HCT116 (cell line): Measurements from ENCODE around the gene PRDM8. TPM values are rescaled to one million over a fixed set of nuclear protein-coding genes. Genes with fewer than 3 reads are reported as not detected.

Source experiments
- ATAC-seq: fragments of 200-7000 bp; cut with Tn5 transposase; 2 replicates; pipeline ENCODE4 v1.9.1; 2020; ENCODE audit warnings: mild to moderate bottlenecking, moderate library complexity
- BruUV-seq: library from RNA; stranded (reverse); fragments of 400-500 nt; replicated peaks from 2 replicates; lab custom pipeline; 2021; lab: Mats Ljungman, UMichigan
- CTCF ChIA-PET: fragments of 300-600 bp; sonication (Branson Sonifier 250); formaldehyde crosslinking; loops from one replicate; lab custom pipeline; 2021; ENCODE audit warnings: antibody characterized with exemption; lab: Charles Lee
- POLR2A ChIA-PET: fragments of 300-600, 350-600 bp; sonication (Branson Sonifier 250); formaldehyde crosslinking; loops from one replicate; lab custom pipeline; 2021; ENCODE audit warnings: antibody characterized with exemption; lab: Charles Lee
- RAD21 ChIA-PET, 2 experiments: fragments of 300-600 bp; sonication (Branson Sonifier 250); formaldehyde crosslinking; loops; one replicate each; lab custom pipeline; 2023; ENCODE audit warnings: low total read pairs in 2 of 2; ENCODE audit not compliant: uncharacterized antibody in 2 of 2, unreplicated experiment in 2 of 2, low non-redundant PET in 1 of 2; lab: Charles Lee
- DNase-seq: peaks from one replicate; pipeline ENCODE4 v3.0.0-alpha.2; 2010; ENCODE audit warnings: low read depth, low spot score
- H2AFZ ChIP-seq: fragments of 200-600 bp; shearing (Covaris generic), sonication (generic); 2 replicates; pipeline ENCODE4 v1.6.1; 2017; ENCODE audit warnings: low read depth, mixed run types, mixed read lengths, antibody characterized with exemption, low read length; ENCODE audit not compliant: poor library complexity, severe bottlenecking
- H3K27ac ChIP-seq: 2 replicates; pipeline ENCODE4 v1.5.1; 2012; ENCODE audit warnings: low read depth, low read length
- H3K27me3 ChIP-seq: fragments of 200-600 bp; sonication (generic); 2 replicates; pipeline ENCODE4 v1.6.1; 2016; ENCODE audit warnings: mixed run types, low read length, mixed read lengths; ENCODE audit not compliant: insufficient read depth
- H3K36me3 ChIP-seq, 2 experiments: fragments of 200-500 bp in 1 of 2; fragments of 200-600 bp in 1 of 2; sonication (Bioruptor generic) in 1 of 2; sonication (generic) in 1 of 2; 2 replicates each; pipeline versions ENCODE4 v1.5.1 to v1.6.1; 2014 to 2016; ENCODE audit warnings: low read length in 2 of 2, inconsistent platforms in 1 of 2, mixed read lengths in 1 of 2, mixed run types in 1 of 2; ENCODE audit not compliant: insufficient read depth in 2 of 2, control insufficient read depth in 1 of 2
- H3K4me1 ChIP-seq, 2 experiments: fragments of 200-600 bp in 1 of 2; sonication (generic) in 1 of 2; 2 replicates each; pipeline versions ENCODE4 v1.5.1 to v1.6.1; 2012 to 2017; ENCODE audit warnings: low read length in 2 of 2, inconsistent platforms in 1 of 2, mild to moderate bottlenecking in 1 of 2, mixed read lengths in 1 of 2, mixed run types in 1 of 2, moderate library complexity in 1 of 2; ENCODE audit not compliant: insufficient read depth in 2 of 2, control insufficient read depth in 1 of 2
- H3K4me2 ChIP-seq: fragments of 200-600 bp; sonication (generic); 2 replicates; pipeline ENCODE4 v1.6.1; 2017; ENCODE audit warnings: mixed run types, low read length, mixed read lengths
- H3K4me3 ChIP-seq, 2 experiments: fragments of 200-600 bp in 1 of 2; sonication (generic) in 1 of 2; replicated peaks in 1 of 2; 2 replicates each; pipeline ENCODE4 v1.5.1; 2011 to 2016; ENCODE audit warnings: low read length in 2 of 2, control low read depth in 1 of 2, low read depth in 1 of 2, mild to moderate bottlenecking in 1 of 2, mixed read lengths in 1 of 2, mixed run types in 1 of 2
- H3K79me2 ChIP-seq: fragments of 200-600 bp; sonication (generic); 2 replicates; pipeline ENCODE4 v1.6.1; 2017; ENCODE audit warnings: mild to moderate bottlenecking, mixed run types, low read length, moderate library complexity, mixed read lengths; ENCODE audit not compliant: insufficient read depth
- H3K9ac ChIP-seq: fragments of 200-600 bp; sonication (generic); 2 replicates; pipeline ENCODE4 v1.6.1; 2016; ENCODE audit warnings: low read length, mixed read lengths
- H3K9me2 ChIP-seq: fragments of 200-600 bp; sonication (generic), shearing (Covaris generic); 2 replicates; pipeline ENCODE4 v1.6.1; 2017; ENCODE audit warnings: mixed run types, mild to moderate bottlenecking, moderate library complexity; ENCODE audit not compliant: insufficient read depth
- H3K9me3 ChIP-seq, 2 experiments: fragments of 200-500 bp in 1 of 2; fragments of 200-600 bp in 1 of 2; sonication (Bioruptor generic) in 1 of 2; sonication (generic) in 1 of 2; 2 replicates each; pipeline ENCODE4 v1.6.1; 2014 to 2017; ENCODE audit warnings: low read length in 2 of 2, mixed read lengths in 2 of 2, inconsistent platforms in 1 of 2, low read depth in 1 of 2, mild to moderate bottlenecking in 1 of 2, mixed run types in 1 of 2, moderate library complexity in 1 of 2; ENCODE audit not compliant: control insufficient read depth in 1 of 2, insufficient read depth in 1 of 2
- H4K20me1 ChIP-seq: fragments of 200-600 bp; sonication (generic), shearing (Covaris generic); 2 replicates; pipeline ENCODE4 v1.6.1; 2017; ENCODE audit warnings: mixed run types, mild to moderate bottlenecking, moderate library complexity; ENCODE audit not compliant: insufficient read depth
- CBX3 ChIP-seq: IDR thresholded peaks from 2 replicates; pipeline ENCODE4 v1.6.1; 2012; ENCODE audit warnings: low read depth
- CEBPB ChIP-seq: IDR thresholded peaks from 2 replicates; pipeline ENCODE4 v1.6.1; 2012; ENCODE audit warnings: low read depth
- EGR1 ChIP-seq: IDR thresholded peaks from 2 replicates; pipeline ENCODE4 v1.6.1; 2012; ENCODE audit warnings: low read depth
- ELF1 ChIP-seq: IDR thresholded peaks from 2 replicates; pipeline ENCODE4 v1.6.1; 2012; ENCODE audit warnings: low read depth, borderline replicate concordance
- EZH2 ChIP-seq: fragments of 200-600 bp; sonication (generic); IDR thresholded peaks from 2 replicates; pipeline ENCODE4 v1.6.1; 2017; ENCODE audit warnings: antibody characterized with exemption, mixed run types
- POLR2A ChIP-seq: IDR thresholded peaks from 2 replicates; pipeline ENCODE4 v1.7.0; 2011; ENCODE audit warnings: borderline replicate concordance; ENCODE audit not compliant: insufficient read depth, insufficient read length; ENCODE audit errors: extremely low read depth
- POLR2AphosphoS5 ChIP-seq: IDR thresholded peaks from 2 replicates; pipeline ENCODE4 v1.6.1; 2011; ENCODE audit warnings: mild to moderate bottlenecking, low read depth, low read length, moderate library complexity
- SRF ChIP-seq: IDR thresholded peaks from 2 replicates; pipeline ENCODE4 v1.6.1; 2012; ENCODE audit warnings: low read depth
- ZFX ChIP-seq: fragments of 450-650 bp; IDR thresholded peaks from 2 replicates; pipeline ENCODE4 v1.6.1; 2017
- ZNF274 ChIP-seq: fragments of 200-500 bp; sonication (Bioruptor generic); IDR thresholded peaks from 2 replicates; pipeline ENCODE4 v1.6.1; 2014; ENCODE audit warnings: mild to moderate bottlenecking, low read depth, low read length, inconsistent platforms
- intact Hi-C: fragments of 100-400 bp; cut with micrococcal nuclease; formaldehyde crosslinking; loops from 2 replicates; pipeline ENCODE4 v1.10.0; 2022
- total RNA-seq: library from RNA; stranded (reverse); gene quantifications from one replicate; pipeline ENCODE4 v1.2.1, GENCODE V29; 2021; ENCODE audit not compliant: unreplicated experiment
- TF ChIP-seq, protein P1 (sequence below), 3 experiments: fragments of 200-600 bp in 1 of 3; sonication (generic) in 1 of 3; IDR thresholded peaks in 2 of 3; conservative IDR thresholded peaks in 1 of 3; 2 replicates each; pipeline ENCODE4 v1.5.1; 2012 to 2017; ENCODE audit warnings: low read depth in 2 of 3, low read length in 2 of 3, antibody characterized with exemption in 1 of 3, borderline replicate concordance in 1 of 3, control low read depth in 1 of 3, mild to moderate bottlenecking in 1 of 3, mixed read lengths in 1 of 3, mixed run types in 1 of 3, moderate library complexity in 1 of 3; ENCODE audit not compliant: insufficient read depth in 1 of 3
- TF ChIP-seq, protein P2 (sequence below): IDR thresholded peaks from 2 replicates; pipeline ENCODE4 v1.6.1; 2012

PRDM8 gene
- total RNA-seq, 1 experiment from 2014 or later: 1.4 TPM

DNA sequence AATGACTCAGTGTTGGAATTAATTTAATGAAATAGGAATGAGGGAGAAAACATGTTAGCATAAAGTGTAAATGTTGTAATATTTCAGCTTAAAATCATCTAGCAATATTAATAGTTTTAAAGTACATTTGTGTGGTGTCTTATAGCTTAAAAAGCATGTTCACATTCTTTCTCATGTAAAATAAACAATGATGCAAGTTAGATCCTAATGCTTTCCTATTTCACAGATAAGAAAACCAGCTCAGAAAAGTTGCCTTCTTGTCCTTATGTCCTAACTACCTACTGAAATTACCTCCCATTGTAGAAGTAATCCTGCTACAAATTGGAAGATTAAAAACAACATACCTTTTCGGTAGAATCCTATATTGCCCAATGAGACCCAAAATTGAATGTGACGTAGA lies 40.9 kb upstream of the PRDM8 start:
- no peak for DNase-seq
- Histone ChIP-seq H3K9ac (no peak overlapping the region), H3K4me1 (no peaks in the 10 kb centered on the region), H4K20me1 (no peaks in the 10 kb centered on the region), H3K4me2 (no peak overlapping the region), H3K36me3 (no peaks in the 10 kb centered on the region), H3K9me3 (no peaks in the 10 kb centered on the region), H3K27ac (no peak overlapping the region), H3K79me2 (no peaks in the 10 kb centered on the region), H3K27me3 (no peaks in the 10 kb centered on the region), H2AFZ (no peak overlapping the region), H3K4me3 (no peak overlapping the region), H3K9me2 (no peaks in the 10 kb centered on the region)
- TF ChIP-seq ZNF274 (no peak), CBX3 (no peak)
- BruUV-seq: no TSS peak
- RAD21 ChIA-PET: no interaction called here
- POLR2A ChIA-PET: no interaction called here
- ATAC-seq: no peak
- intact Hi-C loops: no loop called here
- CTCF ChIA-PET: no interaction called here

DNA sequence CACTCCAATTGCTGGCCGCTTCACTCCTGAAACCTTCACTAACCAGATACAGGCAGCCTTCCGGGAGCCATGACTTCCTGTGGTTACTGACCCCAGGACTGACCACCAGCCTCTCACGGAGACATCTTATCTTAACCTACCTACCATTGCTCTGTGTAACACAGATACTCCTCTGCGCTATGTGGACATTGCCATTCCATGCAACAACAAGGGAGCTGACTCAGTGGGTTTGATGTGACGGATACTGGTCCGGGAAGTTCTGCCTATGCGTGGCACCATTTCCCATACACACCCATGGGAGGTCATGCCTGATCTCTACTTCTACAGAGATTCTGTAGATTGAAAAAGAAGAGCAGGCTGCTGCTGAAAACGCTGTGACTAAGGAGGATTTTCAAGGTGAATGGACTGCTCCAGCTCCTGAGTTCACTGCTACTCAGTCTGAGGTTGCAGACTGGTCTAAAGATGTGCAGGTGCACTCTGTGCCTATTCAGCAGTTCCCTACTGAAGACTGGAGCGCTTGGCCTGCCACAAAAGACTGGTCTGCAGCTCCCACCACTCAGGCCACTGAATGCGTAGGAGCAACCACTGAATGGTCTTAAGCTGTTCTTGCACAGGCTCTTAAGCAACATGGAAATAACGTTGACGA lies 35.8 kb upstream of the PRDM8 start:
- Histone ChIP-seq H2AFZ (no peak overlapping the region), H3K9me2 (no peaks in the 10 kb centered on the region), H3K79me2 (no peaks in the 10 kb centered on the region), H3K9ac (no peak overlapping the region), H3K27ac (no peak overlapping the region), H3K4me1 (no peaks in the 10 kb centered on the region), H4K20me1 (no peaks in the 10 kb centered on the region), H3K36me3 (no peaks in the 10 kb centered on the region), H3K9me3 (no peaks in the 10 kb centered on the region), H3K4me2 (no peak overlapping the region), H3K4me3 (no peak overlapping the region), H3K27me3 (no peaks in the 10 kb centered on the region)
- TF ChIP-seq CBX3 (no peak), SRF (no peak), EZH2 (no peak), EGR1 (no peak), ELF1 (no peak), CEBPB (no peak), POLR2A (no peak), POLR2AphosphoS5 (no peak), ZFX (no peak)
- TF ChIP-seq, protein P1, sequence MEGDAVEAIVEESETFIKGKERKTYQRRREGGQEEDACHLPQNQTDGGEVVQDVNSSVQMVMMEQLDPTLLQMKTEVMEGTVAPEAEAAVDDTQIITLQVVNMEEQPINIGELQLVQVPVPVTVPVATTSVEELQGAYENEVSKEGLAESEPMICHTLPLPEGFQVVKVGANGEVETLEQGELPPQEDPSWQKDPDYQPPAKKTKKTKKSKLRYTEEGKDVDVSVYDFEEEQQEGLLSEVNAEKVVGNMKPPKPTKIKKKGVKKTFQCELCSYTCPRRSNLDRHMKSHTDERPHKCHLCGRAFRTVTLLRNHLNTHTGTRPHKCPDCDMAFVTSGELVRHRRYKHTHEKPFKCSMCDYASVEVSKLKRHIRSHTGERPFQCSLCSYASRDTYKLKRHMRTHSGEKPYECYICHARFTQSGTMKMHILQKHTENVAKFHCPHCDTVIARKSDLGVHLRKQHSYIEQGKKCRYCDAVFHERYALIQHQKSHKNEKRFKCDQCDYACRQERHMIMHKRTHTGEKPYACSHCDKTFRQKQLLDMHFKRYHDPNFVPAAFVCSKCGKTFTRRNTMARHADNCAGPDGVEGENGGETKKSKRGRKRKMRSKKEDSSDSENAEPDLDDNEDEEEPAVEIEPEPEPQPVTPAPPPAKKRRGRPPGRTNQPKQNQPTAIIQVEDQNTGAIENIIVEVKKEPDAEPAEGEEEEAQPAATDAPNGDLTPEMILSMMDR (IDR thresholded peaks at IDR 0.05 in 2 of 3, conservative IDR thresholded peaks at IDR 0.05 in 1 of 3; ENCODE audit: borderline replicate concordance in 1 of 3, insufficient read depth in 1 of 3, low read depth in 2 of 3, low read length in 2 of 3): no peak
- TF ChIP-seq, protein P2, sequence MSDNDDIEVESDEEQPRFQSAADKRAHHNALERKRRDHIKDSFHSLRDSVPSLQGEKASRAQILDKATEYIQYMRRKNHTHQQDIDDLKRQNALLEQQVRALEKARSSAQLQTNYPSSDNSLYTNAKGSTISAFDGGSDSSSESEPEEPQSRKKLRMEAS: no peak
- DNase-seq (no peak), ATAC-seq (no peak)
- ChIA-PET RAD21 (no interaction called here), POLR2A (no interaction called here), CTCF (no interaction called here)
- intact Hi-C loops: no loop called here
- BruUV-seq: no TSS peak
